Measurements from ENCODE around the gene ENG.

Gene ENG

GRCh38 chr9:127812936-127813675 is 41.4 kb downstream of the ENG start:
- FAIRE-seq = no peak

GRCh38 chr9:127812011-127812410 is 42.4 kb downstream of the ENG start:
- no peak for FAIRE-seq

- no peak for FAIRE-seq
These were observed 43.9 kb downstream of the ENG start for GRCh38 chr9:127810378-127811187.

- FAIRE-seq = no peak
These were observed 44.7 kb downstream of the ENG start for GRCh38 chr9:127809540-127810377.

- no peak for FAIRE-seq
These were observed 45.4 kb downstream of the ENG start for GRCh38 chr9:127809002-127809539.

GRCh38 chr9:127808347-127809001 is 46.0 kb downstream of the ENG start:
- FAIRE-seq = no peak

GRCh38 chr9:127806871-127807270 is 47.6 kb downstream of the ENG start:
- no peak for FAIRE-seq

- FAIRE-seq = no peak
These were observed 48.8 kb downstream of the ENG start for GRCh38 chr9:127805620-127806019.

- FAIRE-seq = no peak
These were observed 50.7 kb downstream of the ENG start for GRCh38 chr9:127803507-127804352.

- FAIRE-seq = no peak
These were observed 51.6 kb downstream of the ENG start, which contains the start of gene FPGS for GRCh38 chr9:127802576-127803443. Gene FPGS, plus strand, starts transcription at chr9:127802882. Its CDS starts 43 bp downstream, at chr9:127802925.

GRCh38 chr9:127801955-127802575 is 52.4 kb downstream of the ENG start:
- no peak for FAIRE-seq

- no peak for FAIRE-seq
These were observed 57.5 kb downstream of the ENG start for GRCh38 chr9:127796852-127797370.

GRCh38 chr9:127796225-127796813 is 58.1 kb downstream of the ENG start:
- no peak for FAIRE-seq

- FAIRE-seq = no peak
These were observed 60.3 kb downstream of the ENG start for GRCh38 chr9:127794001-127794791.

- no peak for FAIRE-seq
These were observed 61.3 kb downstream of the ENG start for GRCh38 chr9:127793093-127793708.

- no peak for FAIRE-seq
These were observed 61.9 kb downstream of the ENG start for GRCh38 chr9:127792417-127793031.

- no peak for FAIRE-seq
These were observed 63.4 kb downstream of the ENG start for GRCh38 chr9:127791085-127791484.
